HepG2 (cell line): ENCODE results near the gene MCRIP2. TPM values are rescaled to one million over a fixed set of nuclear protein-coding genes. Genes with fewer than 3 reads are reported as not detected.

Experiments
- BCL6 ChIP-seq: IDR thresholded peaks from 2 replicates; pipeline ENCODE4 v1.6.1; 2016; ENCODE audit warnings: missing genetic modification reagents, missing compliant biosample characterization
- FUBP1 ChIP-seq: sonication (generic); formaldehyde crosslinking; IDR thresholded peaks from 2 replicates; pipeline ENCODE4 v1.5.1; 2020; ENCODE audit warnings: missing genetic modification reagents, mild to moderate bottlenecking, borderline replicate concordance
- GABPB1 ChIP-seq: IDR thresholded peaks from 2 replicates; pipeline ENCODE4 v1.6.1; 2016; ENCODE audit warnings: mild to moderate bottlenecking, missing genetic modification reagents, moderate library complexity, missing compliant biosample characterization
- MIXL1 ChIP-seq: IDR thresholded peaks from 2 replicates; pipeline ENCODE4 v1.6.1; 2016
- MLXIP ChIP-seq: sonication (generic); formaldehyde crosslinking; IDR thresholded peaks from 2 replicates; pipeline ENCODE4 v1.9.0; 2021; ENCODE audit warnings: missing genetic modification reagents, borderline replicate concordance
- PAXIP1 ChIP-seq: sonication (generic); formaldehyde crosslinking; conservative IDR thresholded peaks from 2 replicates; pipeline ENCODE4 v1.4.0; 2020; ENCODE audit warnings: mild to moderate bottlenecking, missing genetic modification reagents, moderate library complexity
- PBX2 ChIP-seq: IDR thresholded peaks from 2 replicates; pipeline ENCODE4 v1.6.1; 2016; ENCODE audit warnings: control low read depth
- RNF2 ChIP-seq: fragments of 450-650 bp; conservative IDR thresholded peaks from 2 replicates; pipeline ENCODE4 v1.6.1; 2016; ENCODE audit warnings: low read depth
- TOE1 ChIP-seq: sonication (generic); formaldehyde crosslinking; IDR thresholded peaks from 2 replicates; pipeline ENCODE4 v1.4.0; 2020; ENCODE audit warnings: mild to moderate bottlenecking, missing genetic modification reagents
- ZNF256 ChIP-seq: sonication (generic); formaldehyde crosslinking; conservative IDR thresholded peaks from 2 replicates; pipeline ENCODE4 v1.4.0; 2020; ENCODE audit warnings: missing genetic modification reagents
- ZNF263 ChIP-seq: sonication (generic); formaldehyde crosslinking; IDR thresholded peaks from 2 replicates; pipeline ENCODE4 v1.4.0; 2020; ENCODE audit warnings: missing genetic modification reagents
- polyA plus RNA-seq, 8 experiments: library from polyadenylated mRNA; depleted of rRNA in 3 of 8; stranded (reverse) in 7 of 8; unstranded in 1 of 8; fragments of >200 nt; fragmentation: Illumina TruSeq in 4 of 8; extraction: Trizol in 4 of 8; gene quantifications; 2 replicates each; pipeline versions ENCODE4 v1.2.1 to v1.2.3, GENCODE V29; 2011 to 2016; ENCODE audit warnings: low read depth in 4 of 8, missing spikeins in 1 of 8, mixed read lengths in 1 of 8; ENCODE audit not compliant: insufficient read depth in 1 of 8
- total RNA-seq, 5 experiments: library from RNA; depleted of rRNA; stranded (reverse); fragments of >200 nt; fragmentation: Illumina TruSeq; extraction: Trizol; gene quantifications; 2 replicates each; pipeline ENCODE4 v1.2.3, GENCODE V29; 2016; ENCODE audit warnings: low read depth in 1 of 5
- TF ChIP-seq, protein P1 (sequence below): sonication (generic); formaldehyde crosslinking; IDR thresholded peaks from 2 replicates; pipeline ENCODE4 v1.4.0; 2020; ENCODE audit warnings: missing genetic modification reagents

The MCRIP2 gene
- total and polyA plus RNA-seq, 2 of the 13 experiments (the other 11 are each of a cell fraction or from before 2014, with no cell fraction given), result 39.6 to 76.7 TPM

- TF ChIP-seq, protein P1, sequence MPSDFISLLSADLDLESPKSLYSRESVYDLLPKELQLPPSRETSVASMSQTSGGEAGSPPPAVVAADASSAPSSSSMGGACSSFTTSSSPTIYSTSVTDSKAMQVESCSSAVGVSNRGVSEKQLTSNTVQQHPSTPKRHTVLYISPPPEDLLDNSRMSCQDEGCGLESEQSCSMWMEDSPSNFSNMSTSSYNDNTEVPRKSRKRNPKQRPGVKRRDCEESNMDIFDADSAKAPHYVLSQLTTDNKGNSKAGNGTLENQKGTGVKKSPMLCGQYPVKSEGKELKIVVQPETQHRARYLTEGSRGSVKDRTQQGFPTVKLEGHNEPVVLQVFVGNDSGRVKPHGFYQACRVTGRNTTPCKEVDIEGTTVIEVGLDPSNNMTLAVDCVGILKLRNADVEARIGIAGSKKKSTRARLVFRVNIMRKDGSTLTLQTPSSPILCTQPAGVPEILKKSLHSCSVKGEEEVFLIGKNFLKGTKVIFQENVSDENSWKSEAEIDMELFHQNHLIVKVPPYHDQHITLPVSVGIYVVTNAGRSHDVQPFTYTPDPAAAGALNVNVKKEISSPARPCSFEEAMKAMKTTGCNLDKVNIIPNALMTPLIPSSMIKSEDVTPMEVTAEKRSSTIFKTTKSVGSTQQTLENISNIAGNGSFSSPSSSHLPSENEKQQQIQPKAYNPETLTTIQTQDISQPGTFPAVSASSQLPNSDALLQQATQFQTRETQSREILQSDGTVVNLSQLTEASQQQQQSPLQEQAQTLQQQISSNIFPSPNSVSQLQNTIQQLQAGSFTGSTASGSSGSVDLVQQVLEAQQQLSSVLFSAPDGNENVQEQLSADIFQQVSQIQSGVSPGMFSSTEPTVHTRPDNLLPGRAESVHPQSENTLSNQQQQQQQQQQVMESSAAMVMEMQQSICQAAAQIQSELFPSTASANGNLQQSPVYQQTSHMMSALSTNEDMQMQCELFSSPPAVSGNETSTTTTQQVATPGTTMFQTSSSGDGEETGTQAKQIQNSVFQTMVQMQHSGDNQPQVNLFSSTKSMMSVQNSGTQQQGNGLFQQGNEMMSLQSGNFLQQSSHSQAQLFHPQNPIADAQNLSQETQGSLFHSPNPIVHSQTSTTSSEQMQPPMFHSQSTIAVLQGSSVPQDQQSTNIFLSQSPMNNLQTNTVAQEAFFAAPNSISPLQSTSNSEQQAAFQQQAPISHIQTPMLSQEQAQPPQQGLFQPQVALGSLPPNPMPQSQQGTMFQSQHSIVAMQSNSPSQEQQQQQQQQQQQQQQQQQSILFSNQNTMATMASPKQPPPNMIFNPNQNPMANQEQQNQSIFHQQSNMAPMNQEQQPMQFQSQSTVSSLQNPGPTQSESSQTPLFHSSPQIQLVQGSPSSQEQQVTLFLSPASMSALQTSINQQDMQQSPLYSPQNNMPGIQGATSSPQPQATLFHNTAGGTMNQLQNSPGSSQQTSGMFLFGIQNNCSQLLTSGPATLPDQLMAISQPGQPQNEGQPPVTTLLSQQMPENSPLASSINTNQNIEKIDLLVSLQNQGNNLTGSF, result no peak
- TF ChIP-seq TOE1, result no peak
- TF ChIP-seq FUBP1 (CRISPR knock-in tag), result no peak
- TF ChIP-seq MLXIP, result no peak
- TF ChIP-seq GABPB1 (CRISPR knock-in tag), result peak; percentile 45; the same call in 1 of the 2 replicates
- TF ChIP-seq ZNF256 (CRISPR knock-in tag), result no peak
- no peak for TF ChIP-seq RNF2
- peak; percentile 81 for TF ChIP-seq PAXIP1 (CRISPR knock-in tag)
- 0 out of 2 replicates have a peak, but pooled peaks have one; percentile 29 for TF ChIP-seq ZNF263 (CRISPR knock-in tag)
- TF ChIP-seq PBX2, result no peak
- TF ChIP-seq MIXL1 (CRISPR knock-in tag), result 0 out of 2 replicates have a peak, but pooled peaks have one; percentile 10
- peak; percentile 81 for TF ChIP-seq BCL6 (CRISPR knock-in tag)
Measured at GRCh38 chr16:645852-646678, 4.4 kb downstream of the MCRIP2 start (continued).
